GM13977 (cell line): Measurements from ENCODE around the gene ARID3A.

ENCODE experiments used
- DNase-seq: peaks from one replicate; pipeline ENCODE4 v3.0.0; 2012; ENCODE audit warnings: low spot score
- CTCF ChIP-seq: IDR thresholded peaks from 2 replicates; pipeline ENCODE4 v1.5.1; 2012; ENCODE audit warnings: mild to moderate bottlenecking, control low read depth; ENCODE audit not compliant: insufficient read depth; ENCODE audit errors: extremely low read depth, missing control alignments
- in situ Hi-C: fragments of 300-500 bp; cut with MboI; formaldehyde crosslinking; loops from one replicate; pipeline ENCODE4 v1.12.0; 2022; ENCODE audit warnings: low sequenced_read_pairs, low pct_unique_long_range_greater_than_20kb, mixed read lengths, inconsistent platforms; ENCODE audit not compliant: unreplicated experiment

Gene ARID3A

GRCh38 chr19:900302-901111, 25.3 kb upstream of the ARID3A start:
- peak; percentile 60 for DNase-seq
- TF ChIP-seq CTCF, result no peak
- in situ Hi-C loops, result no loop called here

- TF ChIP-seq CTCF, result no peak
- DNase-seq, result no peak
- in situ Hi-C loops, result no loop called here
Observed at GRCh38 chr19:901216-902092, 24.4 kb upstream of the ARID3A start.

GRCh38 chr19:902093-902370, 23.8 kb upstream of the ARID3A start:
- in situ Hi-C loops, result no loop called here
- no peak for DNase-seq
- no peak for TF ChIP-seq CTCF

- in situ Hi-C loops, result no loop called here
- TF ChIP-seq CTCF, result no peak
- DNase-seq, result no peak
Observed at GRCh38 chr19:902446-903226, 23.2 kb upstream of the ARID3A start.

- in situ Hi-C loops, result no loop called here
- DNase-seq, result no peak
Observed at GRCh38 chr19:903266-903797, 22.5 kb upstream of the ARID3A start.

More at GRCh38 chr19:903266-903797, 22.5 kb upstream of the ARID3A start:
- no peak for TF ChIP-seq CTCF
